ENCODE measurements around the gene MICU1. TPM values are rescaled to one million over a fixed set of nuclear protein-coding genes. Genes with fewer than 3 reads are reported as not detected.
A peak's percentile ranks its signal among the peaks of the same experiment; 100 is the strongest.
"Not testable (repeated sequence)": the region's sequence is repeated elsewhere in the genome, so short reads cannot be mapped to it uniquely, and the experiment has no call there.

Gene MICU1
- total RNA-seq, 1 experiment from 2014 or later: 26.7 TPM

- DNase-seq (ENCODE audit: low read depth): no peak
These were observed 297.6 kb downstream of the MICU1 start for GRCh38 chr10:72328045-72328828.

- DNase-seq (ENCODE audit: low read depth): not testable (repeated sequence)
These were observed 298.9 kb downstream of the MICU1 start for GRCh38 chr10:72326665-72327603.

- DNase-seq (ENCODE audit: low read depth): not testable (repeated sequence)
These were observed 300.4 kb downstream of the MICU1 start for GRCh38 chr10:72325243-72326175.

GRCh38 chr10:72323771-72324191 lies 302.1 kb downstream of the MICU1 start:
- no peak for DNase-seq (ENCODE audit: low read depth)

- DNase-seq (ENCODE audit: low read depth): no peak
These were observed 302.6 kb downstream of the MICU1 start for GRCh38 chr10:72323108-72323749.

- no peak for DNase-seq (ENCODE audit: low read depth)
These were observed 303.4 kb downstream of the MICU1 start for GRCh38 chr10:72322280-72323058.

GRCh38 chr10:72322030-72322279 lies 303.9 kb downstream of the MICU1 start:
- no peak for DNase-seq (ENCODE audit: low read depth)

GRCh38 chr10:72321248-72322029 lies 304.4 kb downstream of the MICU1 start:
- no peak for DNase-seq (ENCODE audit: low read depth)

- DNase-seq (ENCODE audit: low read depth): peak; percentile 96
These were observed 305.1 kb downstream of the MICU1 start for GRCh38 chr10:72320676-72321247.

- DNase-seq (ENCODE audit: low read depth): peak; percentile 91
These were observed 306.2 kb downstream of the MICU1 start for GRCh38 chr10:72319416-72320254.

GRCh38 chr10:72318418-72319262 lies 307.2 kb downstream of the MICU1 start:
- DNase-seq (ENCODE audit: low read depth): no peak

Other genes starting within 250 kb of the MICU1 start
- gene MCU, start 66.1 kb upstream of the MICU1 start, total RNA-seq (2014; rRNA removed; shearing (Covaris generic)): 23.5 and 42.7 TPM in 2 replicates